Tibial nerve (tissue), 4 donors: ENCODE results near the gene ZNF185. TPM values are rescaled to one million over a fixed set of nuclear protein-coding genes. Genes with fewer than 3 reads are reported as not detected.
"Not testable (repeated sequence)": the region's sequence is repeated elsewhere in the genome, so short reads cannot be mapped to it uniquely, and the experiment has no call there.

Source experiments
- DNase-seq, 2 donors: peaks; one replicate each; pipeline ENCODE4 v3.0.0-alpha.2; 2019; ENCODE audit warnings: low spot score in 2 of 2
- H3K27ac ChIP-seq, 4 donors: fragments of 200-600 bp; sonication (generic) in 3 of 4; one replicate each; pipeline ENCODE4 v1.5.1; 2017 to 2019; ENCODE audit warnings: mild to moderate bottlenecking in 1 of 4
- H3K27me3 ChIP-seq, 2 donors: fragments of 200-600 bp; sonication (generic) in 1 of 2; one replicate each; pipeline versions ENCODE4 v1.5.1 to v1.6.0; 2017 to 2019
- H3K36me3 ChIP-seq, 3 donors: fragments of 200-600 bp; sonication (generic); one replicate each; pipeline ENCODE4 v1.5.1; 2018 to 2019
- H3K4me1 ChIP-seq, 4 donors: fragments of 200-600 bp; sonication (generic) in 3 of 4; one replicate each; pipeline ENCODE4 v1.5.1; 2017 to 2019
- H3K4me3 ChIP-seq, 4 donors: fragments of 200-600 bp; sonication (generic) in 3 of 4; one replicate each; pipeline ENCODE4 v1.5.1; 2017 to 2019; ENCODE audit warnings: mild to moderate bottlenecking in 1 of 4, moderate library complexity in 1 of 4
- H3K9me3 ChIP-seq, 4 donors: fragments of 200-600 bp; sonication (generic) in 3 of 4; one replicate each; pipeline ENCODE4 v1.5.1; 2017 to 2019
- EP300 ChIP-seq, 2 donors: sonication (generic); formaldehyde crosslinking; IDR thresholded peaks; one replicate each; pipeline ENCODE4 v1.6.1; 2017; ENCODE audit warnings: antibody characterized with exemption in 2 of 2, mild to moderate bottlenecking in 1 of 2
- POLR2A ChIP-seq, 2 donors: fragments of 450-650 bp; IDR thresholded peaks; one replicate each; pipeline ENCODE4 v1.6.1; 2017; ENCODE audit warnings: antibody characterized with exemption in 2 of 2, mild to moderate bottlenecking in 2 of 2, moderate library complexity in 2 of 2
- WGBS, 2 donors: methylation state at CpG; one replicate each; pipeline ENCODE4 v1.1.5; 2018; 5-methylcytosine and 5-hydroxymethylcytosine counted together
- total RNA-seq, 4 donors: library from RNA; depleted of rRNA; stranded (reverse); fragments of >200 nt; gene quantifications; one replicate each; pipeline ENCODE4 v1.1.0, GENCODE V29; 2016
- TF ChIP-seq, protein P1 (sequence below), 5 experiments: fragments of 200-600 bp in 3 of 5; fragments of 450-650 bp in 2 of 5; sonication (generic) in 3 of 5; IDR thresholded peaks; one replicate each; pipeline ENCODE4 v1.5.1; 2016 to 2019; ENCODE audit warnings: antibody characterized with exemption in 5 of 5, mild to moderate bottlenecking in 3 of 5, moderate library complexity in 2 of 5

Gene ZNF185
- total RNA-seq, 4 donors from 2014 or later, result 17.1 to 55.1 (median 28.6) TPM

DNA sequence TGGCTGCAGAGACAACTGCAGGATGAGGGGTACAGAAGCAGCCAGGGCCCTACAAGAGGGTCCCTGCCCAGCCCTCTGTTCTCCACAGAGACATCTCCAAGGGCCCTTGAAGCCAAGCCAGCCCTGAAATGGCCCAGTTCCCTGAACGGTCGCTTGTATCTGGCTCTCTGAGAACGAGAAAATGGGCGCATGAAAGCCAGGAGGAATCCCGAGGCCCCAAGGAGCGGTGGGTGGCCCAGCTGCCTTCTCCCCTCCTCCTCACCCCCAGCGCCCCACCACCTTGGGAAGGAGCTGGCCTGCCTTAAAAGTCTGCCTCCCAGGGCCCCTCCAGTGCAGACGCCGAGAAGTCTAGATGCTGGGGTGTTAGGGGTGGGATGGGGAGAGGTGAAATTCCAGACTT, 5.7 kb downstream of the ZNF185 start:
- Histone ChIP-seq H3K36me3 (no peaks in the 10 kb centered on the region), H3K27ac (no peak overlapping the region), H3K9me3 (no peaks in the 10 kb centered on the region), H3K4me1 (peaks cover 0 to 8% (median 0%) of the 10 kb centered on the region in 4 donors), H3K4me3 (no peak overlapping the region), H3K27me3 (peaks cover 0 to 10% of the 10 kb centered on the region in 2 donors)
- TF ChIP-seq EP300 (IDR thresholded peaks at IDR 0.05) (no peak), POLR2A (IDR thresholded peaks at IDR 0.05) (no peak)
- TF ChIP-seq, protein P1, sequence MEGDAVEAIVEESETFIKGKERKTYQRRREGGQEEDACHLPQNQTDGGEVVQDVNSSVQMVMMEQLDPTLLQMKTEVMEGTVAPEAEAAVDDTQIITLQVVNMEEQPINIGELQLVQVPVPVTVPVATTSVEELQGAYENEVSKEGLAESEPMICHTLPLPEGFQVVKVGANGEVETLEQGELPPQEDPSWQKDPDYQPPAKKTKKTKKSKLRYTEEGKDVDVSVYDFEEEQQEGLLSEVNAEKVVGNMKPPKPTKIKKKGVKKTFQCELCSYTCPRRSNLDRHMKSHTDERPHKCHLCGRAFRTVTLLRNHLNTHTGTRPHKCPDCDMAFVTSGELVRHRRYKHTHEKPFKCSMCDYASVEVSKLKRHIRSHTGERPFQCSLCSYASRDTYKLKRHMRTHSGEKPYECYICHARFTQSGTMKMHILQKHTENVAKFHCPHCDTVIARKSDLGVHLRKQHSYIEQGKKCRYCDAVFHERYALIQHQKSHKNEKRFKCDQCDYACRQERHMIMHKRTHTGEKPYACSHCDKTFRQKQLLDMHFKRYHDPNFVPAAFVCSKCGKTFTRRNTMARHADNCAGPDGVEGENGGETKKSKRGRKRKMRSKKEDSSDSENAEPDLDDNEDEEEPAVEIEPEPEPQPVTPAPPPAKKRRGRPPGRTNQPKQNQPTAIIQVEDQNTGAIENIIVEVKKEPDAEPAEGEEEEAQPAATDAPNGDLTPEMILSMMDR (IDR thresholded peaks at IDR 0.05), result no peak
- DNase-seq, result no peak
- 66 to 73% methylated on average over 8 to 9 of the region's 9 CpGs for WGBS, 2 donors

DNA sequence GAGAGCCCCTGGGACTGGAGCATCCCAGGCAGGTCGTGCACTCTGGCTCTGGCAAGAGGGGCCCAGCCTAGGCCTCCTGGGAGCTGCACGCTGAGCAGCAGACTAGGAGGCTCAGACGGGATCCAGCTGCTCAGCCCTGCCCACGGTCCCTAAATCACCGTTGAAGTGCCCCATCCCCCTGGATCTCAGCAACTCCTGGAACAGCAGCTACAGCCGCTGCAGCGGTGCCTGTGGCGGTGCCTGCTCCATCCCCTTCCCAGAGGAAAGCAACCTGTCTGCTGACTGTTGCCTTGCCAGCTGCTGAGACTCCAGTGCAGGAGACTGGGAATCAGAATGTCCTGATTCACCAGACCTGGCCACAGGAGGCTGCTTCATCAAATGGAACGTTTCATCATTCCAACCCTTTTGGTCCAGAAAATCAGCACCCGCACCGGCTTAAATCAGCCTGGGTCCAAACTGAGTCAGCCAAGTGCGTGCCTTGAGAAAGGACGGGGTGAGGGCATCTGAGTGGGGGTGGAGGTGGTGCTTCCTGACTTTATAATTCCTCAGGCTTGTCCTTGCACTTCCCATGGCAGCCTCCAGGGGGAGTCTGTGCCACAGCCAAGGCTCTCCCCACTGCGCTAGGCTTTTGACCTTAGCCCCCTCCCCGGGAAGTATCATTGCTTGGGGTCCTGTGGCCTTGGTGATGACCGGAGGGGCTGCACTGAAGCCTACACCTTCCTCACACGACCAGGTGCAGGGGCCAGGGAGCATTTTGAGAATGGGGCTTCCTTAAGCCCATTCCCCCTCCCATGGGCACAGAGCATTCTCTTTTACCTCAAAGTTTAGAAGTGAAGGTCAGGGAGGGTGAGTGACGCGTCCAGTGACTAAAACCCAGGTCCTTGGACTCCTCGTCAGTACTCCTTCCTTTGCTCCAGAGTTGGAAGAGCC, 6.5 kb downstream of the ZNF185 start:
- H3K4me3 ChIP-seq, result no peak overlapping the region
- no peak for TF ChIP-seq POLR2A (IDR thresholded peaks at IDR 0.05)
- TF ChIP-seq, protein P1 (IDR thresholded peaks at IDR 0.05), result peak; percentile 47 to 75 (median 59)
- TF ChIP-seq EP300 (IDR thresholded peaks at IDR 0.05), result no peak
- H3K27ac ChIP-seq, result no peak overlapping the region
- H3K36me3 ChIP-seq, result no peaks in the 10 kb centered on the region
- H3K4me1 ChIP-seq, result peaks cover 0 to 8% (median 0%) of the 10 kb centered on the region in 4 donors
- H3K9me3 ChIP-seq, result no peaks in the 10 kb centered on the region
- peak; percentile 26 to 33 for DNase-seq
- peaks cover 0 to 4% of the 10 kb centered on the region in 2 donors for H3K27me3 ChIP-seq
- 41 to 50% methylated on average over 1 to 20 of the region's 20 CpGs for WGBS, 2 donors

DNA sequence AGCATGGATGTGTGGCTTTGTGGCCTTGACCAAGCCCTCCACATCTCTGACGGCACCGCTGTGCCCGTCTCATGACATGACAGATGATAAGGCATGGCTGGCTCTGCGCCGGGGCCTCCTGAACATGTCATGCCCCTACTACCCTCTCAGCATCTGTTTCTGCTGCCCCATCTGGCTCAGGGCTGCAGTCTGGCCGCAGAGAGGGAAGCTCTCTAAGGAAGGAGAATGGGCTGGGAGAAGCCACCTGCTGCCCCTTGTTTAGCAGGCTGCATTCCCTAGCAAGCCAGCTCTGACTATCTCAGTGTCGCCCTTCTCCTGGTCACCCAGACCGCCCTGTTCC, 7.2 kb downstream of the ZNF185 start:
- no peak for DNase-seq
- Histone ChIP-seq H3K4me3 (no peak overlapping the region), H3K27me3 (peaks cover 0 to 3% of the 10 kb centered on the region in 2 donors), H3K4me1 (peaks cover 0 to 8% (median 0%) of the 10 kb centered on the region in 4 donors), H3K36me3 (no peaks in the 10 kb centered on the region), H3K9me3 (no peaks in the 10 kb centered on the region), H3K27ac (no peak overlapping the region)
- TF ChIP-seq POLR2A (IDR thresholded peaks at IDR 0.05), result no peak
- no peak for TF ChIP-seq EP300 (IDR thresholded peaks at IDR 0.05)
- TF ChIP-seq, protein P1 (IDR thresholded peaks at IDR 0.05), result no peak
- WGBS, 2 donors, result 88% methylated on average over 8 of the region's 8 CpGs; no CpG with 5 or more reads in 1 of the 2 donors

DNA sequence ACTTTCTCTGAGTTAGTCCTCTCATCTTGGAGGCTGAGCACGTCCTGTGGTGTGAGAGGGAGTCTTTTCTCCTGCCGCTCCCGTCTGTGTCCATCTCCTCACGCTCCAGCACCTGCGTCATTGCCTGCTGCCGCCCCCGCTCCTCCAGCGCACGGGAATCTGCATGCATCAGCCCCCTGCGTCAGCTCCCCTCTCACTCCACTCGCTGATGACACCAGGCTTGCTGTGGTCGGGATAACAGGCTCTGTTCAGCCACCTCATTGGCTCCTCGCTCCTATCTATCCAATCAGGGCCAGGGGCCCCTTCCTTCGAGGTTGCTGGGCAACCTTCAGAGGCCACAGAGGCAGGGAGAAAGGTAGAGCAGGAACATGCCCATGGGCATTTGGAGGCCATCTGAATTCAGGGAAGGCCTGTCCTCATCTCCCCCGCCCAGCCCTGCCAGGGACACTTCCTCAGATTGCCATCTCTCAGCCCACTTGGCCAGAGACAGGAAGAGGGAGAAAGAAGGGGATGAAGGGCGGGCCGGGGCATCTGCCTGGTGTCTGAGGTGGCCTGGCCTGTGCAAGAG, 9.3 kb downstream of the ZNF185 start:
- 41 to 61% methylated on average over 15 to 17 of the region's 17 CpGs for WGBS, 2 donors
- peaks cover 0 to 8% (median 0%) of the 10 kb centered on the region in 4 donors for H3K4me1 ChIP-seq
- no peak overlapping the region for H3K27ac ChIP-seq
- no peaks in the 10 kb centered on the region for H3K9me3 ChIP-seq
- no peak overlapping the region for H3K4me3 ChIP-seq
- TF ChIP-seq EP300 (IDR thresholded peaks at IDR 0.05) (no peak), POLR2A (IDR thresholded peaks at IDR 0.05) (no peak)
- TF ChIP-seq, protein P1 (IDR thresholded peaks at IDR 0.05), result no peak
- no peaks in the 10 kb centered on the region for H3K36me3 ChIP-seq
- DNase-seq, result no peak
- peaks cover 0 to 3% of the 10 kb centered on the region in 2 donors for H3K27me3 ChIP-seq

DNA sequence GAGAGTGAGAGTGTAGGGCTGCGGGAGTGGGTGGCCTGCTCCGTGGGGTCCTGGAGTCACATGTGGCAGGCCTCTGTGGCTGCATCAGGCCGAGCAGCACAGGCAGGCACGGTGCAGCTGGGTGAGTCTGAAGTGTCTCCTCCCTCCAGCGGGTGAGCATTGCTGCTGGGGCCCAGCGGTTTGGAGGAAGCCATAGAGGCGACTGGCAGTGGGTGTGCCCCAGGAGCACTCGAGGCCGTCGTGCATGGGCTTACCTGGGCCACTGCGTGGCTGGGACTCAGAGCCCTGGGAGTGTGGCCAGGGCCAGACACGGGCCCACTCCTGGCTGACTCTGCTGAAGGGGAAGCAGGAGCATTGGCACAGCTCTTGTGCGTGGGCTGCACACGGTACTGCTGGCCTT, 10.6 kb downstream of the ZNF185 start:
- Histone ChIP-seq H3K4me3 (no peak overlapping the region), H3K9me3 (no peaks in the 10 kb centered on the region), H3K4me1 (peaks cover 0 to 8% (median 0%) of the 10 kb centered on the region in 4 donors), H3K27me3 (peaks cover 0 to 3% of the 10 kb centered on the region in 2 donors), H3K36me3 (no peaks in the 10 kb centered on the region), H3K27ac (no peak overlapping the region)
- no peak for DNase-seq
- WGBS, 2 donors, result 83 to 85% methylated on average over 1 to 11 of the region's 14 CpGs
- TF ChIP-seq, protein P1 (IDR thresholded peaks at IDR 0.05), result no peak
- TF ChIP-seq EP300 (IDR thresholded peaks at IDR 0.05) (no peak), POLR2A (IDR thresholded peaks at IDR 0.05) (no peak)

DNA sequence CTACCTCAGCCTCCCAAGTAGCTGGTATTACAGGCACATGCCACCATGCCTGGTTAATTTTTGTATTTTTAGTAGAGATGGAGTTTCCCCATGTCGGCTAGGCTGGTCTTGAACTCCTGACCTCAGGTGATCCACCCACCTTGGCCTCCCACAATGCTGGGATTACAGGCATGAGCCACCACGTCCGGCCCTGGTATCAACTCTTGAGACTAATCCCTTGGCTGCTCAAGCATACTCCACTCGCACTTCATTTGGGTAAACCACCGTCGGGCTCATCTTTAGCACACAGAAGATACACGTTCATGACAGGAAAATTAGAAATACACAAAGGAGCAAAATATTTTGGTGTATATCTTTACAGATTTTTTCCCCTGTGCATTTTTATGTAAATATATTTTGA, 12.2 kb downstream of the ZNF185 start:
- H3K36me3 ChIP-seq, H3K4me1 ChIP-seq, H3K4me3 ChIP-seq, H3K9me3 ChIP-seq, H3K27ac ChIP-seq, DNase-seq, H3K27me3 ChIP-seq: not testable (repeated sequence)
- 87 to 97% methylated on average over 4 to 7 of the region's 7 CpGs for WGBS, 2 donors
